ENCODE measurements around the gene PEX14. TPM values are rescaled to one million over a fixed set of nuclear protein-coding genes. Genes with fewer than 3 reads are reported as not detected.

PEX14 gene
- total RNA-seq, 1 donor = 15.2 TPM

DNA sequence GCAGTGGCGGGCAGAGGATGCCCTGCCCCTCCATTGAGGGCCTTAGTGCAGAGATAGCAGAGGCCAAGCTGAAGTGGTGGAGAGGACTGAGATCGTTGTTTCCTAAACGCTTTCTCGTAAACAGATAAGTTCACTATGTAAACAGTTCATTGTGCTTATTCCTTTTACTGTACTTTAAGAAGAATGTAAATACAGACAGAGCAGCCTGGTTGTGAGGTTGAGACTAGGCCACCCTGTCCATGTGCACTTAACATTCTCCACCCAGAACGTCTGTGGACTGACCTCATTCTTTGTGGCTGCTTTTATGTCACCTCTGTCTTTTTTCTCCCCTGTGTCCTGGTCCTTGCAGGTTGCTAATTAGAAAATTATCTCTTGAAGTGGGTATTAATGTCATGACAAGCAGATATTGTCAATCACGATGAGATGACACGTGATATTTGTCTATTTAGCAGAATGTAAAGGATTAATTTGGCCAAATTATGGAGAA lies 36.0 kb upstream of the PEX14 start:
- no peaks in the 10 kb centered on the region for H3K27me3 ChIP-seq (ENCODE audit: insufficient read depth, low read length)
- no peak overlapping the region for H3K27ac ChIP-seq (ENCODE audit: low read depth, low read length)
- H3K79me2 ChIP-seq (ENCODE audit: insufficient read depth, low read length) = no peaks in the 10 kb centered on the region
- DNase-seq (ENCODE audit: insufficient read length, low spot score, missing footprints) = no peak
- TF ChIP-seq, protein P1, sequence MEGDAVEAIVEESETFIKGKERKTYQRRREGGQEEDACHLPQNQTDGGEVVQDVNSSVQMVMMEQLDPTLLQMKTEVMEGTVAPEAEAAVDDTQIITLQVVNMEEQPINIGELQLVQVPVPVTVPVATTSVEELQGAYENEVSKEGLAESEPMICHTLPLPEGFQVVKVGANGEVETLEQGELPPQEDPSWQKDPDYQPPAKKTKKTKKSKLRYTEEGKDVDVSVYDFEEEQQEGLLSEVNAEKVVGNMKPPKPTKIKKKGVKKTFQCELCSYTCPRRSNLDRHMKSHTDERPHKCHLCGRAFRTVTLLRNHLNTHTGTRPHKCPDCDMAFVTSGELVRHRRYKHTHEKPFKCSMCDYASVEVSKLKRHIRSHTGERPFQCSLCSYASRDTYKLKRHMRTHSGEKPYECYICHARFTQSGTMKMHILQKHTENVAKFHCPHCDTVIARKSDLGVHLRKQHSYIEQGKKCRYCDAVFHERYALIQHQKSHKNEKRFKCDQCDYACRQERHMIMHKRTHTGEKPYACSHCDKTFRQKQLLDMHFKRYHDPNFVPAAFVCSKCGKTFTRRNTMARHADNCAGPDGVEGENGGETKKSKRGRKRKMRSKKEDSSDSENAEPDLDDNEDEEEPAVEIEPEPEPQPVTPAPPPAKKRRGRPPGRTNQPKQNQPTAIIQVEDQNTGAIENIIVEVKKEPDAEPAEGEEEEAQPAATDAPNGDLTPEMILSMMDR (IDR thresholded peaks at IDR 0.05; ENCODE audit: extremely low read depth, low read depth, low read length) = no peak
- H3K9me3 ChIP-seq (ENCODE audit: low read depth, low read length) = no peaks in the 10 kb centered on the region
- H3K36me3 ChIP-seq (ENCODE audit: insufficient read depth, low read length) = peaks cover 5% of the 10 kb centered on the region
- no peak overlapping the region for H3K4me3 ChIP-seq (ENCODE audit: insufficient read depth, low read length)
- H3K4me2 ChIP-seq (ENCODE audit: insufficient read depth, low read length) = no peak overlapping the region
- H3K4me1 ChIP-seq (ENCODE audit: insufficient read depth, low read length) = no peaks in the 10 kb centered on the region
- H4K20me1 ChIP-seq (ENCODE audit: insufficient read depth, low read length) = no peaks in the 10 kb centered on the region
- H2AFZ ChIP-seq (ENCODE audit: low read length) = no peak overlapping the region

DNA sequence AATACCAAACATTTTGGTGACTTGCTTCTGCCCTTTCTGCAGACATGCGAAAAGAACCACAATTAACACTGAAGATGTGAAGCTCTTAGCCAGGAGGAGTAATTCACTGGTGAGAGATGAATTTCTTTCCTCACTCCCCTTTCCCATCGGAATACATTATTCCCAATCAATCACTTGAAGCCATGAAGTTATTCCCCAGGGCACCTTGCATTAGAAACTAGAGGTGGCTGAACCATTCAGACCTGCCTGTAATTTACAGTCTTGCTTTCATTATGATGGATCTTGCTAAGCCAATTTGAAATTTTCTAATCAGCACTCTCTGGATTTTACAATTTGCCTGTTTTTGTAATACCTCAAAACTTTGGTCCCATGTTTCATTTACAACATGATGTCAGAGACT lies 34.4 kb upstream of the PEX14 start:
- Histone ChIP-seq H2AFZ (ENCODE audit: low read length) (no peak overlapping the region), H4K20me1 (ENCODE audit: insufficient read depth, low read length) (no peaks in the 10 kb centered on the region), H3K79me2 (ENCODE audit: insufficient read depth, low read length) (no peaks in the 10 kb centered on the region), H3K36me3 (ENCODE audit: insufficient read depth, low read length) (peaks cover 5% of the 10 kb centered on the region), H3K4me2 (ENCODE audit: insufficient read depth, low read length) (no peak overlapping the region), H3K4me3 (ENCODE audit: insufficient read depth, low read length) (no peak overlapping the region), H3K27ac (ENCODE audit: low read depth, low read length) (no peak overlapping the region), H3K9me3 (ENCODE audit: low read depth, low read length) (no peaks in the 10 kb centered on the region), H3K4me1 (ENCODE audit: insufficient read depth, low read length) (no peaks in the 10 kb centered on the region), H3K27me3 (ENCODE audit: insufficient read depth, low read length) (no peaks in the 10 kb centered on the region)
- TF ChIP-seq, protein P1 (IDR thresholded peaks at IDR 0.05; ENCODE audit: extremely low read depth, low read depth, low read length) = no peak
- no peak for DNase-seq (ENCODE audit: insufficient read length, low spot score, missing footprints)

DNA sequence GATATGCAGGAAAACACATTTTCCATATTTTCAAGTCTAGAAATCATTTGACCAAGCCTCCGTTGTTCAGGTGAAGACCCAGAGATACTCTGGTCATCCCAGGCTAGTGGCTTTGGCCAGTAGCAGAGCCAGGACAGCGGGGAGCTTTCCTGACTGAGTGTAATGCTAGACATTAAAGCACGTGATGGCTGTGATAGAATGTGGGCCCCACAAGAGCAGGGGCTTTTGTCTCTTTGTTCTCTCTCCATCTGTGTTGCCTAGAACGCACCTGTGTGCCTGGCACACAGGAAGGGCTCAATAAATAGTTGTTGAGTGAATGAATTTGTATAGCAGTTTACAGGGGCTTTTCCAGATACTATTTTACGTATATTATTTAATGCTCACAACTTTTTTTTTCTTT lies 34.0 kb upstream of the PEX14 start:
- no peak overlapping the region for H2AFZ ChIP-seq (ENCODE audit: low read length)
- no peak for DNase-seq (ENCODE audit: insufficient read length, low spot score, missing footprints)
- H3K27ac ChIP-seq (ENCODE audit: low read depth, low read length) = no peak overlapping the region
- H3K36me3 ChIP-seq (ENCODE audit: insufficient read depth, low read length) = peaks cover 5% of the 10 kb centered on the region
- no peaks in the 10 kb centered on the region for H3K4me1 ChIP-seq (ENCODE audit: insufficient read depth, low read length)
- no peaks in the 10 kb centered on the region for H4K20me1 ChIP-seq (ENCODE audit: insufficient read depth, low read length)
- H3K9me3 ChIP-seq (ENCODE audit: low read depth, low read length) = no peaks in the 10 kb centered on the region
- H3K4me2 ChIP-seq (ENCODE audit: insufficient read depth, low read length) = no peak overlapping the region
- no peaks in the 10 kb centered on the region for H3K27me3 ChIP-seq (ENCODE audit: insufficient read depth, low read length)
- H3K4me3 ChIP-seq (ENCODE audit: insufficient read depth, low read length) = no peak overlapping the region
- no peaks in the 10 kb centered on the region for H3K79me2 ChIP-seq (ENCODE audit: insufficient read depth, low read length)
- TF ChIP-seq, protein P1 (IDR thresholded peaks at IDR 0.05; ENCODE audit: extremely low read depth, low read depth, low read length) = no peak

DNA sequence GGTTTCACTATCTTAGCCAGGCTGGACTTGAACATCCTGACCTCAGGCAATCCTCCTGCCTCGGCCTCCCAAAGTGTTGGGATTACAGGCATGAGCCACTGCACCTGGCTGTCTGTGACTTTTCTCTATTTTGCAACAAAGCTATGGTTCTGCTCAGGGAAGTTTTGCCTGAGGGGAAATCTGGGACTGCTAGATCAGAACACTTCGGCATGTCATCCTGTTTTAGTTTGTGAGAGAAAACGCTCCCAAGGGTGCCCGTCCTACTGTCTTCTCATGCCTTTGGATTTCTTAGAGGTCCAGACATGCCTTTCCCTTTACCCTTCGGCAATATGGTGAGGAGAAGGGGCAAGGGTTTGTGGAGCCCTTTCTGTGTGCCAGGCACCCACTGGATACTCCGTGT lies 30.5 kb upstream of the PEX14 start:
- no peak overlapping the region for H3K4me3 ChIP-seq (ENCODE audit: insufficient read depth, low read length)

More for the DNA sequence above, 30.5 kb upstream of the PEX14 start:
- no peak for DNase-seq (ENCODE audit: insufficient read length, low spot score, missing footprints)
- no peak overlapping the region for H3K4me2 ChIP-seq (ENCODE audit: insufficient read depth, low read length)
- H3K27ac ChIP-seq (ENCODE audit: low read depth, low read length) = no peak overlapping the region
- H3K9me3 ChIP-seq (ENCODE audit: low read depth, low read length) = no peaks in the 10 kb centered on the region
- no peaks in the 10 kb centered on the region for H3K4me1 ChIP-seq (ENCODE audit: insufficient read depth, low read length)
- no peaks in the 10 kb centered on the region for H3K27me3 ChIP-seq (ENCODE audit: insufficient read depth, low read length)
- H2AFZ ChIP-seq (ENCODE audit: low read length) = no peak overlapping the region
- H3K79me2 ChIP-seq (ENCODE audit: insufficient read depth, low read length) = no peaks in the 10 kb centered on the region
- peaks cover 5% of the 10 kb centered on the region for H3K36me3 ChIP-seq (ENCODE audit: insufficient read depth, low read length)
- no peaks in the 10 kb centered on the region for H4K20me1 ChIP-seq (ENCODE audit: insufficient read depth, low read length)
- TF ChIP-seq, protein P1 (IDR thresholded peaks at IDR 0.05; ENCODE audit: extremely low read depth, low read depth, low read length) = no peak

Data from osteoblast (primary cell).